ENCODE data around the gene PSMD2.

DNA sequence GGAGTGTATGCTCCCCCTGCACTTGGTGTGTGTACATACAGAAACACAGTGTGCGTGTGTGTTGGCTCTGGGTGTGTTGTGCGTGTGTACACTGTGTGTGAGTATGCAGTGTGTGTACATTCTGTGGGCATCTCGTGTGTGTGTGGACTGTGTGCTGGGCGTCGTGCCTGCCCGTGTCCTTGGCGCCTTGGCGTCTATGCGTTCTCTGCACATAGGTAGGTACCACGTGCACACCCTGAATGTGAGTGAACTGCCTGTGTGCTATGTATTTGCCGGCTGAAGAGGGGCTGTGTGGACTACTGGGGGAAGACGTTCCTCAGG is 23.7 kb upstream of the PSMD2 start:
- TF ChIP-seq, protein P1, sequence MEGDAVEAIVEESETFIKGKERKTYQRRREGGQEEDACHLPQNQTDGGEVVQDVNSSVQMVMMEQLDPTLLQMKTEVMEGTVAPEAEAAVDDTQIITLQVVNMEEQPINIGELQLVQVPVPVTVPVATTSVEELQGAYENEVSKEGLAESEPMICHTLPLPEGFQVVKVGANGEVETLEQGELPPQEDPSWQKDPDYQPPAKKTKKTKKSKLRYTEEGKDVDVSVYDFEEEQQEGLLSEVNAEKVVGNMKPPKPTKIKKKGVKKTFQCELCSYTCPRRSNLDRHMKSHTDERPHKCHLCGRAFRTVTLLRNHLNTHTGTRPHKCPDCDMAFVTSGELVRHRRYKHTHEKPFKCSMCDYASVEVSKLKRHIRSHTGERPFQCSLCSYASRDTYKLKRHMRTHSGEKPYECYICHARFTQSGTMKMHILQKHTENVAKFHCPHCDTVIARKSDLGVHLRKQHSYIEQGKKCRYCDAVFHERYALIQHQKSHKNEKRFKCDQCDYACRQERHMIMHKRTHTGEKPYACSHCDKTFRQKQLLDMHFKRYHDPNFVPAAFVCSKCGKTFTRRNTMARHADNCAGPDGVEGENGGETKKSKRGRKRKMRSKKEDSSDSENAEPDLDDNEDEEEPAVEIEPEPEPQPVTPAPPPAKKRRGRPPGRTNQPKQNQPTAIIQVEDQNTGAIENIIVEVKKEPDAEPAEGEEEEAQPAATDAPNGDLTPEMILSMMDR (IDR thresholded peaks at IDR 0.05), result no peak
- no peak for TF ChIP-seq ZFX (IDR thresholded peaks at IDR 0.05; ENCODE audit: borderline replicate concordance)

Data from 22Rv1 (cell line).